ENCODE measurements around the gene HSPB3.
"Not testable (repeated sequence)": the region's sequence is repeated elsewhere in the genome, so short reads cannot be mapped to it uniquely, and the experiment has no call there.

HSPB3 gene

GRCh38 chr5:54457094-54457862, 1.8 kb downstream of the HSPB3 start:
- no peak for DNase-seq (ENCODE audit: low read depth)

- DNase-seq (ENCODE audit: low read depth) = no peak
Measured at GRCh38 chr5:54458221-54458620, 2.7 kb downstream of the HSPB3 start.

- DNase-seq (ENCODE audit: low read depth) = no peak
Measured at GRCh38 chr5:54460181-54460919, 4.9 kb downstream of the HSPB3 start.

- no peak for DNase-seq (ENCODE audit: low read depth)
Measured at GRCh38 chr5:54462281-54462680, 6.8 kb downstream of the HSPB3 start.

GRCh38 chr5:54463713-54464112, 8.2 kb downstream of the HSPB3 start:
- no peak for DNase-seq (ENCODE audit: low read depth)

GRCh38 chr5:54469622-54470021, 14.1 kb downstream of the HSPB3 start:
- DNase-seq (ENCODE audit: low read depth) = no peak

- no peak for DNase-seq (ENCODE audit: low read depth)
Measured at GRCh38 chr5:54470128-54470527, 14.6 kb downstream of the HSPB3 start.

- DNase-seq (ENCODE audit: low read depth) = no peak
Measured at GRCh38 chr5:54470677-54471076, 15.2 kb downstream of the HSPB3 start.

- no peak for DNase-seq (ENCODE audit: low read depth)
Measured at GRCh38 chr5:54471398-54471797, 15.9 kb downstream of the HSPB3 start.

GRCh38 chr5:54476682-54477081, 21.2 kb downstream of the HSPB3 start:
- DNase-seq (ENCODE audit: low read depth) = no peak

GRCh38 chr5:54477941-54478478, 22.5 kb downstream of the HSPB3 start:
- DNase-seq (ENCODE audit: low read depth) = no peak

- DNase-seq (ENCODE audit: low read depth) = no peak
Measured at GRCh38 chr5:54480296-54480695, 24.8 kb downstream of the HSPB3 start.

- DNase-seq (ENCODE audit: low read depth) = no peak
Measured at GRCh38 chr5:54484219-54484894, 28.9 kb downstream of the HSPB3 start.

- not testable (repeated sequence) for DNase-seq (ENCODE audit: low read depth)
Measured at GRCh38 chr5:54485659-54486058, 30.2 kb downstream of the HSPB3 start.

GRCh38 chr5:54489648-54489979, 34.1 kb downstream of the HSPB3 start:
- not testable (repeated sequence) for DNase-seq (ENCODE audit: low read depth)

GRCh38 chr5:54491326-54491725, 35.8 kb downstream of the HSPB3 start:
- DNase-seq (ENCODE audit: low read depth) = no peak

- no peak for DNase-seq (ENCODE audit: low read depth)
Measured at GRCh38 chr5:54492178-54492577, 36.7 kb downstream of the HSPB3 start.

- DNase-seq (ENCODE audit: low read depth) = no peak
Measured at GRCh38 chr5:54495027-54495426, 39.5 kb downstream of the HSPB3 start.

Data from stimulated activated CD8-positive, alpha-beta memory T cell treated with anti-CD3 and anti-CD28 coated beads, Interleukin-4, amount 100 ng/mL, for 24 hours (primary cell).